ENCODE results near the gene SLC39A8.

The SLC39A8 gene

DNA sequence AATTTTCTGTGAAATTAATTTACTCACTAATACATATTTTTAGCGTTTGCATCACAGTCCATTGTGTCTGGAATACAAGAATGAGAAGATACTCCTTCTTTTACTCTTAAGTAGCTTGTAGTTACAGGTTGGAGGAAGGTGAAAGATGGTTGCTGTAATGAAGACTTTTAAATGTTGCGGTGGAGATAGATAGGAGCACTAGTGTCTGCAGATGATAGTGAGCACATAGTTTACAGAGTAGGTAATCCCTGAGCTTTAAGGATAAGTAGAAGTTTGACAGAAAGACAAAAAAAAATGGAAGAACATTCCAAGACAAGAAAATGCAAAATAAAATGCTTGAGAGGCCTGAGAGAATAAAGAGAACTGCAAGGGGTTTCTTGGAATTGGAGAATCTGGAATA lies 5.4 kb upstream of the SLC39A8 start:
- in situ Hi-C loops (cut with HindIII; ENCODE audit: low sequenced_read_pairs) = no loop called here
- H3K4me3 ChIP-seq (ENCODE audit: low read depth, low read length) = no peak overlapping the region
- no peak for TF ChIP-seq CTCF (IDR thresholded peaks at IDR 0.05; ENCODE audit: low read depth, low read length, missing control alignments)

DNA sequence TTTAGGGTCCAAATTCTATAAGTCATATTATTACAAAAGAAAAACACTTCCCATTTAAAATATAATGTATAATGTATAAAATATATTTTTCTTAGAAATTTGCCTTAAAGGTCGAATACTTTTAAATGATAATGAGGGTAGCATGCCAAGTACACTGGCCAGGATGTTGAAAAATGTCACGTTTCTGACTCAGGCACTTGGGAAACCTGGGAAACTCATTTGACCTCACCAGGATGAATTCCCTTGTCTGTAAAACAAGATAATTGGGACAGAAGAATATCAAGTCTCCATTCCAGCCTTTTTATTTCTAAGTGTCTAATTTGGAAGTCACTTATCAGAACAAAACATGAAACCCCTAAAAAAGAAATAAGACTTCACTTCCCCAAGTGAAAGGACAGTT lies 3.4 kb upstream of the SLC39A8 start:
- in situ Hi-C loops (cut with HindIII; ENCODE audit: low sequenced_read_pairs) = no loop called here
- no peak for TF ChIP-seq CTCF (IDR thresholded peaks at IDR 0.05; ENCODE audit: low read depth, low read length, missing control alignments)
- DNase-seq (ENCODE audit: low read depth) = no peak
- H3K4me3 ChIP-seq (ENCODE audit: low read depth, low read length) = no peak overlapping the region

More for the DNA sequence above, 5.4 kb upstream of the SLC39A8 start:
- DNase-seq (ENCODE audit: low read depth) = no peak

- in situ Hi-C loops (cut with HindIII; ENCODE audit: low sequenced_read_pairs) = no loop called here
- peak overlapping the region; percentile 65 for H3K4me3 ChIP-seq (ENCODE audit: low read depth, low read length)
- TF ChIP-seq CTCF (IDR thresholded peaks at IDR 0.05; ENCODE audit: low read depth, low read length, missing control alignments) = no peak
- DNase-seq (ENCODE audit: low read depth) = no peak
These were observed 466 bp upstream of the SLC39A8 start for GRCh38 chr4:102345795-102346100.

DNA sequence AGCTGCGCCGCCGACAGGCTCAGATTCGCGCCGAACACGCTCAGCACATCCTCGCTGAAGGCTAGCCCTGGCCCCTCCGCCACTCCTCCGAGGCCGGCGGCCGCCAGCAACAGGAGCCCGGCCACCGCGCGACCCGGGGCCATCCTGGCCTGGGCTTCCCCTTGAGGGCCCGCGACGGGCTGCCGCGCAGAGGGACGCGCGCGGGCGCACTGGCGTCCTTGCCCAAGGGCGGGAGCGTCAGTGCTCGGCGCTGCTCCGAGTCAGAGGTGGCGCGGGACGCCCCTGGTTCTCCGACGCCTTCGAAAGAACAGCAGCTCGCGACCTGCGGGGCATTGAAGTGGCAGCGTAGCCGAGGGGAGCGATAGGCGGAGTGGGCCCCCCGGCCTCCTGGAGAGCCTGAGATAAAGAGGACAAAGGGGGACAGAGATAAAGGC lies 745 bp downstream of the SLC39A8 start:
- in situ Hi-C loops (cut with HindIII; ENCODE audit: low sequenced_read_pairs) = no loop called here

GRCh38 chr4:102343964-102344519 lies 1.2 kb downstream of the SLC39A8 start:
- H3K4me3 ChIP-seq (ENCODE audit: low read depth, low read length) = peak overlapping the region; percentile 65
- DNase-seq (ENCODE audit: low read depth) = no peak
- no peak for TF ChIP-seq CTCF (IDR thresholded peaks at IDR 0.05; ENCODE audit: low read depth, low read length, missing control alignments)
- in situ Hi-C loops (cut with HindIII; ENCODE audit: low sequenced_read_pairs) = no loop called here

More for the DNA sequence above, 745 bp downstream of the SLC39A8 start:
- no peak for DNase-seq (ENCODE audit: low read depth)
- peak overlapping the region; percentile 65 for H3K4me3 ChIP-seq (ENCODE audit: low read depth, low read length)
- TF ChIP-seq CTCF (IDR thresholded peaks at IDR 0.05; ENCODE audit: low read depth, low read length, missing control alignments) = no peak

- no peak for TF ChIP-seq CTCF (IDR thresholded peaks at IDR 0.05; ENCODE audit: low read depth, low read length, missing control alignments)
- in situ Hi-C loops (cut with HindIII; ENCODE audit: low sequenced_read_pairs) = no loop called here
- DNase-seq (ENCODE audit: low read depth) = no peak
- no peak overlapping the region for H3K4me3 ChIP-seq (ENCODE audit: low read depth, low read length)
These were observed 2.7 kb downstream of the SLC39A8 start for GRCh38 chr4:102342404-102343074.
